NCI-H510A (cell line): Measurements from ENCODE around the gene TFCP2.
"Not testable (repeated sequence)": the region's sequence is repeated elsewhere in the genome, so short reads cannot be mapped to it uniquely, and the experiment has no call there.

Experiments used
- DNase-seq: peaks from one replicate; lab custom pipeline; 2025; lab: John Stamatoyannopoulos, UW

TFCP2 gene

GRCh38 chr12:51172515-51173431 is at the start of gene TFCP2:
Gene TFCP2 (minus strand): TSS chr12:51173135. CDS start chr12:51172422, 713 bp downstream.
- DNase-seq: peak; percentile 94

GRCh38 chr12:51222461-51222860 is 49.5 kb upstream of the TFCP2 start:
- no peak for DNase-seq

- not testable (repeated sequence) for DNase-seq
These were observed 46.9 kb upstream of the TFCP2 start for GRCh38 chr12:51219857-51220256.

GRCh38 chr12:51219322-51219721 is 46.4 kb upstream of the TFCP2 start:
- no peak for DNase-seq

GRCh38 chr12:51218607-51219161 is 45.7 kb upstream of the TFCP2 start:
- peak; percentile 16 for DNase-seq

GRCh38 chr12:51217968-51218606 is 45.2 kb upstream of the TFCP2 start, which contains the start of gene POU6F1:
Gene POU6F1 (minus strand): TSS chr12:51218062. CDS start chr12:51206836, 11,226 bp downstream.
- DNase-seq: peak; percentile 66

- peak; percentile 17 for DNase-seq
These were observed 44.4 kb upstream of the TFCP2 start for GRCh38 chr12:51217133-51217967.

GRCh38 chr12:51216642-51217041 is 43.7 kb upstream of the TFCP2 start:
- DNase-seq: no peak

- no peak for DNase-seq
These were observed 42.0 kb upstream of the TFCP2 start for GRCh38 chr12:51214895-51215294.

- no peak for DNase-seq
These were observed 37.9 kb upstream of the TFCP2 start for GRCh38 chr12:51210690-51211395.

- DNase-seq: no peak
These were observed 36.3 kb upstream of the TFCP2 start for GRCh38 chr12:51209259-51209658.

GRCh38 chr12:51208016-51208660 is 35.2 kb upstream of the TFCP2 start:
- no peak for DNase-seq

GRCh38 chr12:51205350-51205749 is 32.4 kb upstream of the TFCP2 start:
- DNase-seq: no peak

GRCh38 chr12:51202718-51203117 is 29.8 kb upstream of the TFCP2 start:
- no peak for DNase-seq

- no peak for DNase-seq
These were observed 27.9 kb upstream of the TFCP2 start for GRCh38 chr12:51200806-51201205.

GRCh38 chr12:51200156-51200555 is 27.2 kb upstream of the TFCP2 start:
- no peak for DNase-seq

- no peak for DNase-seq
These were observed 26.5 kb upstream of the TFCP2 start for GRCh38 chr12:51199366-51199945.

- no peak for DNase-seq
These were observed 25.8 kb upstream of the TFCP2 start for GRCh38 chr12:51198568-51199365.

GRCh38 chr12:51197736-51198567 is 25.0 kb upstream of the TFCP2 start:
- no peak for DNase-seq
